HG03196 (cell line): ENCODE results near the gene TRIM28.

Experiments
- ATAC-seq: cut with Tn5 transposase; IDR thresholded peaks from one replicate; pipeline ENCODE4 v1.9.1; 2021; ENCODE audit not compliant: unreplicated experiment

Gene TRIM28

GRCh38 chr19:58547323-58548312, 3.8 kb downstream of the TRIM28 start:
- ATAC-seq, result no peak

- ATAC-seq, result no peak
Observed at GRCh38 chr19:58548859-58549663, 5.2 kb downstream of the TRIM28 start.

- ATAC-seq, result no peak
Observed at GRCh38 chr19:58549664-58550361, 5.9 kb downstream of the TRIM28 start.

- ATAC-seq, result no peak
Observed at GRCh38 chr19:58550362-58551122, 6.7 kb downstream of the TRIM28 start.

- ATAC-seq, result no peak
Observed at GRCh38 chr19:58551123-58551497, 7.2 kb downstream of the TRIM28 start.

- no peak for ATAC-seq
Observed at GRCh38 chr19:58551577-58552471, 8.0 kb downstream of the TRIM28 start.

- no peak for ATAC-seq
Observed at GRCh38 chr19:58552655-58553054, 8.8 kb downstream of the TRIM28 start.

GRCh38 chr19:58553799-58554493, 10.1 kb downstream of the TRIM28 start:
- no peak for ATAC-seq

- peak; percentile 25 for ATAC-seq
Observed at GRCh38 chr19:58554494-58555368, 10.9 kb downstream of the TRIM28 start, which contains the start of gene CHMP2A. TSS of gene CHMP2A (minus strand) at chr19:58555105. CDS start at chr19:58554212, 893 bp downstream.

- no peak for ATAC-seq
Observed at GRCh38 chr19:58555369-58555885, 11.6 kb downstream of the TRIM28 start.

GRCh38 chr19:58555920-58556621, 12.2 kb downstream of the TRIM28 start:
- ATAC-seq, result no peak

GRCh38 chr19:58556622-58557220, 12.9 kb downstream of the TRIM28 start:
- ATAC-seq, result no peak

GRCh38 chr19:58557221-58558065, 13.6 kb downstream of the TRIM28 start:
- ATAC-seq, result no peak

- no peak for ATAC-seq
Observed at GRCh38 chr19:58558066-58558622, 14.3 kb downstream of the TRIM28 start, which contains the start of gene UBE2M. TSS of gene UBE2M (minus strand) at chr19:58558611. CDS start at chr19:58558381, 230 bp downstream.

- peak; percentile 59 for ATAC-seq
Observed at GRCh38 chr19:58558623-58559274, 14.9 kb downstream of the TRIM28 start.
